H1 (cell line): ENCODE data around the gene ABHD16B. TPM values are rescaled to one million over a fixed set of nuclear protein-coding genes. Genes with fewer than 3 reads are reported as not detected.
A peak's percentile ranks its signal among the peaks of the same experiment; 100 is the strongest.

Source experiments
- CTCF ChIA-PET: fragments of 300-600 bp; sonication (Branson Sonifier 250); formaldehyde crosslinking; loops from one replicate; lab custom pipeline; 2021; ENCODE audit not compliant: partially characterized antibody; lab: Charles Lee
- POLR2A ChIA-PET: fragments of 300-600 bp; sonication (Branson Sonifier 250); formaldehyde crosslinking; loops from one replicate; lab custom pipeline; 2021; ENCODE audit warnings: inconsistent platforms; ENCODE audit not compliant: partially characterized antibody; lab: Charles Lee
- DNase-seq, 2 experiments: peaks; one replicate each; pipeline versions ENCODE4 v3.0.0 to v3.0.0-alpha.2; 2010 to 2022; ENCODE audit warnings: low spot score in 2 of 2, low read depth in 1 of 2, mixed read lengths in 1 of 2
- FAIRE-seq: peaks from 2 replicates; lab custom pipeline; 2011; peaks lifted over from hg19 to GRCh38; lab: Jason Lieb, UNC
- H2AFZ ChIP-seq: 2 replicates; pipeline ENCODE4 v1.8.1; 2012; ENCODE audit warnings: low read length, inconsistent platforms
- H2AK5ac ChIP-seq: 2 replicates; pipeline ENCODE4 v1.6.1; 2013; ENCODE audit warnings: low read depth, low read length
- H2BK120ac ChIP-seq: replicated peaks from 2 replicates; pipeline ENCODE3; 2013; ENCODE audit warnings: low read depth, low read length, inconsistent platforms
- H2BK12ac ChIP-seq: 2 replicates; pipeline ENCODE4 v1.6.1; 2013; ENCODE audit warnings: low read depth, low read length
- H2BK15ac ChIP-seq: 2 replicates; pipeline ENCODE4 v1.6.1; 2013; ENCODE audit warnings: low read length
- H2BK20ac ChIP-seq: 2 replicates; pipeline ENCODE4 v1.6.1; 2013; ENCODE audit warnings: low read length
- H2BK5ac ChIP-seq: 2 replicates; pipeline ENCODE4 v1.6.1; 2013; ENCODE audit warnings: low read depth, low read length
- H3K14ac ChIP-seq: 2 replicates; pipeline ENCODE4 v1.6.1; 2013; ENCODE audit warnings: inconsistent platforms; ENCODE audit not compliant: insufficient read length
- H3K18ac ChIP-seq: 2 replicates; pipeline ENCODE4 v1.6.1; 2013; ENCODE audit warnings: low read length; ENCODE audit errors: extremely low read depth
- H3K23ac ChIP-seq: 2 replicates; pipeline ENCODE4 v1.6.1; 2013; ENCODE audit warnings: inconsistent platforms; ENCODE audit not compliant: insufficient read length
- H3K23me2 ChIP-seq: 2 replicates; pipeline ENCODE4 v1.6.1; 2013; ENCODE audit warnings: low read depth, low read length
- H3K27ac ChIP-seq: 2 replicates; pipeline ENCODE4 v1.6.1; 2011; ENCODE audit warnings: low read depth, low read length, inconsistent platforms
- H3K27me3 ChIP-seq, 4 experiments: replicated peaks in 1 of 4; 1 replicate in 1 of 4; 2 replicates in 3 of 4; pipeline versions ENCODE4 v1.6.1 to v1.8.1; 2011 to 2013; ENCODE audit warnings: low read length in 3 of 4, mild to moderate bottlenecking in 3 of 4, inconsistent platforms in 2 of 4, mixed read lengths in 2 of 4, moderate library complexity in 1 of 4; ENCODE audit not compliant: control insufficient read depth in 3 of 4, insufficient read depth in 3 of 4; ENCODE audit errors: extremely low read depth in 1 of 4
- H3K36me3 ChIP-seq, 4 experiments: 2 replicates each; pipeline versions ENCODE4 v1.6.1 to v1.8.1; 2011 to 2013; ENCODE audit warnings: mild to moderate bottlenecking in 4 of 4, low read length in 3 of 4, moderate library complexity in 2 of 4, control low read depth in 1 of 4, inconsistent platforms in 1 of 4; ENCODE audit not compliant: insufficient read depth in 4 of 4, control insufficient read depth in 2 of 4
- H3K4ac ChIP-seq: replicated peaks from 2 replicates; pipeline ENCODE3; 2013; ENCODE audit warnings: low read length, low read depth, mixed read lengths, inconsistent platforms; ENCODE audit not compliant: insufficient read length
- H3K4me1 ChIP-seq, 4 experiments: replicated peaks in 1 of 4; 1 replicate in 1 of 4; 2 replicates in 3 of 4; pipeline versions ENCODE4 v1.6.1 to v1.8.1; 2011 to 2013; ENCODE audit warnings: low read length in 3 of 4, inconsistent platforms in 2 of 4, mixed read lengths in 1 of 4; ENCODE audit not compliant: insufficient read depth in 4 of 4, control insufficient read depth in 3 of 4
- H3K4me2 ChIP-seq, 2 experiments: 2 replicates each; pipeline versions ENCODE4 v1.6.1 to v1.8.1; 2011 to 2013; ENCODE audit warnings: low read depth in 2 of 2, low read length in 2 of 2, control low read depth in 1 of 2, inconsistent platforms in 1 of 2, mild to moderate bottlenecking in 1 of 2; ENCODE audit not compliant: insufficient read depth in 1 of 2
- H3K4me3 ChIP-seq, 4 experiments: fragments of 200-600, 300-600 bp in 1 of 4; sonication (generic), shearing (Covaris generic), sonication (Bioruptor Twin) in 1 of 4; 2 replicates each; pipeline versions ENCODE4 v1.5.1 to v1.8.1; 2011 to 2016; ENCODE audit warnings: low read length in 4 of 4, low read depth in 3 of 4, control low read depth in 2 of 4, inconsistent platforms in 2 of 4, mild to moderate bottlenecking in 2 of 4, mixed read lengths in 1 of 4, moderate library complexity in 1 of 4; ENCODE audit not compliant: insufficient read depth in 2 of 4; ENCODE audit errors: extremely low read depth in 1 of 4
- H3K56ac ChIP-seq: replicated peaks from 2 replicates; pipeline ENCODE3; 2013; ENCODE audit warnings: low read depth, mild to moderate bottlenecking, mixed read lengths, low read length, inconsistent platforms; ENCODE audit not compliant: insufficient read length
- H3K79me1 ChIP-seq: 2 replicates; pipeline ENCODE4 v1.6.1; 2013; ENCODE audit warnings: low read depth, low read length, control low read depth
- H3K79me2 ChIP-seq, 2 experiments: 2 replicates each; pipeline versions ENCODE4 v1.6.1 to v1.8.1; 2012 to 2013; ENCODE audit warnings: low read length in 2 of 2, mild to moderate bottlenecking in 2 of 2, inconsistent platforms in 1 of 2; ENCODE audit not compliant: insufficient read depth in 2 of 2, control insufficient read depth in 1 of 2
- H3K9ac ChIP-seq, 4 experiments: replicated peaks in 1 of 4; 1 replicate in 1 of 4; 2 replicates in 3 of 4; pipeline versions ENCODE4 v1.6.1 to v1.8.1; 2011 to 2013; ENCODE audit warnings: low read depth in 3 of 4, low read length in 3 of 4, control low read depth in 2 of 4, mild to moderate bottlenecking in 2 of 4, moderate library complexity in 2 of 4, inconsistent platforms in 1 of 4; ENCODE audit errors: extremely low read depth in 1 of 4
- H3K9me3 ChIP-seq, 2 experiments: 2 replicates each; pipeline versions ENCODE4 v1.6.1 to v1.8.1; 2012 to 2013; ENCODE audit warnings: mild to moderate bottlenecking in 2 of 2, moderate library complexity in 2 of 2, control low read depth in 1 of 2, inconsistent platforms in 1 of 2, low read depth in 1 of 2, low read length in 1 of 2, mixed read lengths in 1 of 2; ENCODE audit not compliant: insufficient read depth in 2 of 2
- H4K20me1 ChIP-seq, 2 experiments: replicated peaks in 1 of 2; 2 replicates each; pipeline versions ENCODE3 to v1.8.1; 2011 to 2013; ENCODE audit warnings: inconsistent platforms in 2 of 2, low read length in 2 of 2, mild to moderate bottlenecking in 1 of 2; ENCODE audit not compliant: insufficient read depth in 2 of 2, control insufficient read depth in 1 of 2
- H4K5ac ChIP-seq: 2 replicates; pipeline ENCODE4 v1.6.1; 2013; ENCODE audit warnings: low read length, low read depth, mixed read lengths, inconsistent platforms; ENCODE audit not compliant: insufficient read length
- H4K8ac ChIP-seq: 2 replicates; pipeline ENCODE4 v1.8.0; 2013; ENCODE audit warnings: mild to moderate bottlenecking, moderate library complexity, low read length, inconsistent platforms; ENCODE audit not compliant: insufficient read depth; ENCODE audit errors: extremely low read depth
- H4K91ac ChIP-seq: replicated peaks from 2 replicates; pipeline ENCODE3; 2013; ENCODE audit warnings: low read length, mixed read lengths, inconsistent platforms; ENCODE audit not compliant: insufficient read length
- MAX ChIP-seq: IDR thresholded peaks from 2 replicates; pipeline ENCODE4 v1.6.1; 2012; ENCODE audit warnings: inconsistent platforms
- RFX5 ChIP-seq: IDR thresholded peaks from 2 replicates; pipeline ENCODE4 v1.6.1; 2011; ENCODE audit warnings: low read depth, low read length, improper control_type of control experiment, borderline replicate concordance
- SP1 ChIP-seq: IDR thresholded peaks from 2 replicates; pipeline ENCODE4 v1.6.1; 2011; ENCODE audit warnings: low read depth, low read length
- SRF ChIP-seq: IDR thresholded peaks from 2 replicates; pipeline ENCODE4 v1.6.1; 2011; ENCODE audit warnings: mild to moderate bottlenecking, low read depth, low read length, moderate library complexity
- TCF12 ChIP-seq: IDR thresholded peaks from 2 replicates; pipeline ENCODE4 v1.6.1; 2011; ENCODE audit warnings: low read depth, mild to moderate bottlenecking, low read length
- USF2 ChIP-seq: IDR thresholded peaks from 2 replicates; pipeline ENCODE4 v1.6.1; 2011; ENCODE audit warnings: low read length, improper control_type of control experiment
- WGBS, 2 experiments: shearing (Covaris generic) in 1 of 2; methylation state at CpG; one replicate each; pipeline versions ENCODE4 v1.1.6 to v1.1.7; 2013 to 2015; ENCODE audit warnings: low lambda C conversion rate in 2 of 2, mixed read lengths in 2 of 2, inconsistent platforms in 1 of 2, low coverage in 1 of 2, missing lambda C conversion rate in 1 of 2; ENCODE audit not compliant: insufficient replicate concordance in 2 of 2, insufficient coverage in 1 of 2, insufficient read length in 1 of 2; ENCODE audit errors: extremely low coverage in 1 of 2, missing lambda C conversion rate in 1 of 2; 5-methylcytosine and 5-hydroxymethylcytosine counted together
- polyA plus RNA-seq, 7 experiments: library from polyadenylated mRNA; depleted of rRNA in 3 of 7; stranded (reverse) in 5 of 7; unstranded in 2 of 7; fragments of >200 nt in 5 of 7; fragments of 200-250 nt in 2 of 7; gene quantifications; 1 replicate in 5 of 7; 2 replicates in 1 of 7; 4 replicates in 1 of 7; pipeline versions ENCODE4 v1.2.1 to v1.2.3, GENCODE V29; 2011 to 2013; ENCODE audit warnings: missing spikeins in 2 of 7, mixed read lengths in 2 of 7
- total RNA-seq: library from RNA; stranded (reverse); fragmentation: NEBNext Ultra II Directional; extraction: Animal tissue kit (Norgen Biotek cat#: 25700); gene quantifications from 2 replicates; pipeline ENCODE4 v1.2.1, GENCODE V29; 2021

Gene ABHD16B
- total and polyA plus RNA-seq, 2 of the 8 experiments (the other 6 are each of a cell fraction or from before 2014, with no cell fraction given) = not detected

- WGBS, 2 experiments = 88% methylated on average over 9 of the region's 9 CpGs; no CpG with 5 or more reads in 1 of the 2 experiments
- H3K27me3 ChIP-seq = no peaks in the 10 kb centered on the region; a peak in 1 of 7 replicates
These were observed 19.0 kb upstream of the ABHD16B start for GRCh38 chr20:63842258-63842657.

More at GRCh38 chr20:63842258-63842657, 19.0 kb upstream of the ABHD16B start:
- CTCF ChIA-PET = interaction anchor here (1.0 kb wide), 1 partner anchor 17 kb away, joined by 3 read pairs; no protein-coding TSS in a partner anchor
- Histone ChIP-seq H3K23ac (no peak overlapping the region), H4K8ac (no peak overlapping the region), H2BK15ac (peak overlapping the region; percentile 1; the same call in 1 of the 2 replicates), H3K4me3 (no peak overlapping the region), H4K91ac (no peak overlapping the region), H3K9me3 (no peaks in the 10 kb centered on the region), H3K14ac (no peak overlapping the region), H3K79me2 (no peaks in the 10 kb centered on the region), H3K56ac (no peak overlapping the region), H3K79me1 (no peaks in the 10 kb centered on the region), H3K27ac (no peak overlapping the region)
- no peak for DNase-seq
- TF ChIP-seq USF2 (no peak), MAX (no peak), RFX5 (no peak), SP1 (no peak), SRF (no peak), TCF12 (no peak)
- TF ChIP-seq, all 59 proteins: peak for 0
- Histone ChIP-seq H2BK5ac (no peak overlapping the region), H4K20me1 (peaks cover 0 to 5% of the 10 kb centered on the region in 2 experiments), H2BK20ac (no peak overlapping the region), H3K9ac (no peak overlapping the region), H2BK120ac (no peak overlapping the region), H4K5ac (no peak overlapping the region), H3K36me3 (no peaks in the 10 kb centered on the region), H2AK5ac (no peak overlapping the region), H3K18ac (no peak overlapping the region), H2AFZ (no peak overlapping the region), H3K4me2 (no peak overlapping the region), H3K4ac (no peak overlapping the region), H3K4me1 (peaks cover 6 to 18% (median 12%) of the 10 kb centered on the region in 4 experiments), H3K23me2 (peaks cover 9% of the 10 kb centered on the region; the same call in 1 of the 2 replicates), H2BK12ac (no peak overlapping the region; the same call in 1 of the 2 replicates)
- FAIRE-seq = no peak
- POLR2A ChIA-PET = interaction anchor here (1.1 to 1.7 kb wide), 2 partner anchors 22 to 23 kb away, joined by 4 to 6 read pairs; partner anchors contain the start of gene TPD52L2
